ENCODE data around the gene SSR4. TPM values are rescaled to one million over a fixed set of nuclear protein-coding genes. Genes with fewer than 3 reads are reported as not detected.

SSR4 gene
- total RNA-seq, 2 donors from 2014 or later: 219 to 238 TPM

DNA sequence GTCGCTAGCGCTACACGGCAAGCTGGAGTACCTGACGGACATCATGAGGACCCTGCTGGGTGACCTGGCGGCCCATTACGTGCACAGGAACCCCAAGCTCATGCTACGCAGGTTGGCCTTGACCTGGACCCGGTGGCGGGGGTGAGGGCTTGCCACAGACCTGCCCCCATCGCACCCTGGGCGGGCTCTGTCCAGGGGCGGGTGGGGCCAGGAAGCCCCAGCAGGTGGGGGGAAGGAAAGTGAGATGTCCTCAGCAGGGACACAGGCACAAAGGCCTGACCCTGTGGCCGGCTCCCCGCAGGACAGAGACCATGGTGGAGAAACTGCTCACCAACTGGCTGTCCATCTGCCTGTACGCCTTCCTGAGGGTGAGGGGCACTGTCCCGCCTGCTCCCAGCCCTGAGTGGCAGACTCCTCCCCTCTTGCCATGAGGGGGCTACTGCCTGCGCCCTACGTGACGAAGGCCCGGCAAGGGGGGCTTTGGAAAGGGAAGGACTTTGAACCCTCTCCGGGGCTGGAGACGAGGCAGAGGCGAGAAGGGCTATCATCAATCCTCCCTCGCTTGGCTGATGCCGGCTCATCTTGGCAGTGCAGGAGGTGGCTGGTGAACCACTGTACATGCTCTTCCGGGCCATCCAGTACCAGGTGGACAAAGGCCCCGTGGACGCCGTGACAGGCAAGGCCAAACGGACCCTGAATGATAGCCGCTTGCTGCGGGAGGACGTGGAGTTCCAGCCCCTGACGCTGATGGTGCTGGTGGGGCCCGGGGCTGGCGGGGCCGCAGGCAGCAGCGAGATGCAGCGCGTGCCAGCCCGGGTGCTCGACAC lies 19.0 kb upstream of the SSR4 start:
- peaks cover 0 to 6% of the 10 kb centered on the region in 2 donors for H3K4me1 ChIP-seq
- TF ChIP-seq, protein P1, sequence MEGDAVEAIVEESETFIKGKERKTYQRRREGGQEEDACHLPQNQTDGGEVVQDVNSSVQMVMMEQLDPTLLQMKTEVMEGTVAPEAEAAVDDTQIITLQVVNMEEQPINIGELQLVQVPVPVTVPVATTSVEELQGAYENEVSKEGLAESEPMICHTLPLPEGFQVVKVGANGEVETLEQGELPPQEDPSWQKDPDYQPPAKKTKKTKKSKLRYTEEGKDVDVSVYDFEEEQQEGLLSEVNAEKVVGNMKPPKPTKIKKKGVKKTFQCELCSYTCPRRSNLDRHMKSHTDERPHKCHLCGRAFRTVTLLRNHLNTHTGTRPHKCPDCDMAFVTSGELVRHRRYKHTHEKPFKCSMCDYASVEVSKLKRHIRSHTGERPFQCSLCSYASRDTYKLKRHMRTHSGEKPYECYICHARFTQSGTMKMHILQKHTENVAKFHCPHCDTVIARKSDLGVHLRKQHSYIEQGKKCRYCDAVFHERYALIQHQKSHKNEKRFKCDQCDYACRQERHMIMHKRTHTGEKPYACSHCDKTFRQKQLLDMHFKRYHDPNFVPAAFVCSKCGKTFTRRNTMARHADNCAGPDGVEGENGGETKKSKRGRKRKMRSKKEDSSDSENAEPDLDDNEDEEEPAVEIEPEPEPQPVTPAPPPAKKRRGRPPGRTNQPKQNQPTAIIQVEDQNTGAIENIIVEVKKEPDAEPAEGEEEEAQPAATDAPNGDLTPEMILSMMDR (IDR thresholded peaks at IDR 0.05): no peak
- no peaks in the 10 kb centered on the region for H3K9me3 ChIP-seq
- no peaks in the 10 kb centered on the region for H3K36me3 ChIP-seq
- no peaks in the 10 kb centered on the region for H3K27me3 ChIP-seq
- DNase-seq (ENCODE audit: low spot score): no peak
- no peak overlapping the region for H3K27ac ChIP-seq
- H3K4me3 ChIP-seq: no peak overlapping the region

DNA sequence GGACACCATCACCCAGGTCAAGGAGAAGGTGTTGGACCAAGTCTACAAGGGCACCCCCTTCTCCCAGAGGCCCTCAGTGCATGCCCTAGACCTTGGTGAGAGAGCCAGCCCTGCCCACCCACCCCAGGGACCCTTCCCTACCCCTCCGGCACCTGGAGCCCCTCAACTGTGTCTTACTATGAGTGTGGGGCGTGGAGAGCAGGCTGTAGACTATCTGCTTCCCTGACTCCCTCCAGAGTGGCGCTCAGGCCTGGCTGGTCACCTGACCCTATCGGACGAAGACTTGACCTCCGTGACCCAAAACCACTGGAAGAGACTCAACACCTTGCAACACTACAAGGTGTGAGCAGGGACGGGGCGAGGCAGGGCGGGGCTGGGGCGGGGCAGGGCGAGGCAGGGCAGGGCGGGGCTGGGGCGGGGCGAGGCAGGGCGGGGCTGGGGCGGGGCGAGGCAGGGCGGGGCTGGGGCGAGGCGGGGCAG lies 18.3 kb upstream of the SSR4 start:
- Histone ChIP-seq H3K9me3 (no peaks in the 10 kb centered on the region), H3K4me1 (peaks cover 0 to 13% of the 10 kb centered on the region in 2 donors), H3K27ac (no peak overlapping the region), H3K4me3 (no peak overlapping the region), H3K36me3 (no peaks in the 10 kb centered on the region), H3K27me3 (no peaks in the 10 kb centered on the region)
- DNase-seq (ENCODE audit: low spot score): no peak
- TF ChIP-seq, protein P1 (IDR thresholded peaks at IDR 0.05): no peak

DNA sequence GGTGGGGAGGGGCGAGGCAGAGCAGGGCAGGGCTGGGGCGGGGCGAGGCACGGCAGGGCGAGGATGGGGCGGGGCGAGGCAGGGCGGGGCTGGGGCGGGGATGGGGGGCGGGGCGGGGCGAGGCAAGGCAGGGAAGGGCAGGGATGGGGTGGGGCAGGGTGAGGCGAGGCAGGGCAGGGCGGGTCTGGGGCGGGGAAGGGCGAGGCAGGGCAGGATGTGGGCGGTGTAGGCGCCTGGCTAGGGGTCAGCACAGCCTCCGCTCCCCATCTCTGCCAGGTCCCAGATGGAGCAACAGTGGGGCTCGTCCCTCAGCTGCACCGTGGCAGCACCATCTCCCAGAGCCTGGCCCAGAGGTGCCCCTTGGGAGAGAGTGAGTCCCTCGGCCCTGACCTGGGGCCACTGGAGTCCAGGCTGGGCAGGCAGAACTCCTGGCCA lies 17.8 kb upstream of the SSR4 start:
- DNase-seq (ENCODE audit: low spot score): no peak
- Histone ChIP-seq H3K27me3 (no peaks in the 10 kb centered on the region), H3K9me3 (no peaks in the 10 kb centered on the region), H3K4me3 (no peak overlapping the region), H3K4me1 (peaks cover 0 to 15% of the 10 kb centered on the region in 2 donors), H3K27ac (no peak overlapping the region), H3K36me3 (no peaks in the 10 kb centered on the region)
- TF ChIP-seq, protein P1 (IDR thresholded peaks at IDR 0.05): no peak

- Histone ChIP-seq H3K4me3 (no peak overlapping the region), H3K27me3 (no peaks in the 10 kb centered on the region), H3K9me3 (no peaks in the 10 kb centered on the region), H3K4me1 (peaks cover 0 to 24% of the 10 kb centered on the region in 2 donors), H3K36me3 (no peaks in the 10 kb centered on the region), H3K27ac (no peak overlapping the region)
- DNase-seq (ENCODE audit: low spot score): no peak
- TF ChIP-seq, protein P1 (IDR thresholded peaks at IDR 0.05): no peak
Observed at GRCh38 chrX:153777261-153778090, 17.0 kb upstream of the SSR4 start.

DNA sequence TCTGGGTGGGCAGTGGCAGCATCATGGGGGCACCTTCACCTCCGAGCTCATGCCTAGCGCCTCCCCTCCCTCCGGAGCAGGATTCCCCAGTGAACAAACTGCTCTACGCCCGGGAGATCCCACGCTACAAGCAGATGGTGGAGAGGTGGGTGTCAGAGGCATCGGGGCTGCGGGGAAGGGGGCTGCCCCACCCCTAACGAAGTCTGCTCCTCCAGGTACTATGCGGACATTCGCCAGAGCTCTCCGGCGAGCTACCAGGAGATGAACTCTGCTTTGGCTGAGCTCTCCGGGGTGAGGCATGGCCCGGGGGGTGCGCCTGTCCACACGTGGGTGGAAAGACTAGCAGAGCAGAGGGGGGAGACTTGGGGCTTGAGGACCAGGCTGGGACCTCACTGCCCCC lies 16.3 kb upstream of the SSR4 start:
- TF ChIP-seq, protein P1 (IDR thresholded peaks at IDR 0.05): no peak
- H3K27me3 ChIP-seq: no peaks in the 10 kb centered on the region
- no peaks in the 10 kb centered on the region for H3K9me3 ChIP-seq
- H3K4me3 ChIP-seq: no peak overlapping the region
- no peak overlapping the region for H3K27ac ChIP-seq
- peaks cover 0 to 25% of the 10 kb centered on the region in 2 donors for H3K4me1 ChIP-seq
- no peaks in the 10 kb centered on the region for H3K36me3 ChIP-seq
- DNase-seq (ENCODE audit: low spot score): no peak

Data from right atrium auricular region (tissue), 2 donors.